Heart left ventricle (tissue), 13 donors: ENCODE measurements around the gene PLEKHM3.

Source experiments
- POLR2A ChIP-seq, 2 donors: fragments of 450-650 bp; IDR thresholded peaks; one replicate each; pipeline ENCODE4 v1.6.1; 2017; ENCODE audit warnings: antibody characterized with exemption in 2 of 2, mild to moderate bottlenecking in 2 of 2, moderate library complexity in 2 of 2
- TF ChIP-seq, protein P1 (sequence below), 12 donors: fragments of 200-600 bp; sonication (generic) in 4 of 12; IDR thresholded peaks; one replicate each; pipeline versions ENCODE4 v1.5.0 to v1.8.0; 2018 to 2022; ENCODE audit warnings: antibody characterized with exemption in 12 of 12, mild to moderate bottlenecking in 5 of 12
- donor health status: ischemic (EF 13 %, LVEDD 7.1; RV severe dilation, severe dysfunction).
- donor health status: DM: no; HTN: yes; CAD: no.
- donor health status: DM: no; HTN: no; CAD: no.
- donor health status: ischemic (EF 25% LVEDD 6.9; RV normal size, moderate dysfunction).
- donor health status: ischemic (EF 25% LVEDD 5.7; RV mildly dilated, moderate dysfunction).
- donor health status: ischemic (EF 35%, LVEDD 5.7; RV mildly dilated, moderate dysfunction).
- donor health status: nonischemic (EF 11% LVEDD 7.7; RV severe dilation, severe dysfunction).
- donor health status: DM: yes; HTN: yes; CAD: no.
- donor health status: PGD.
- donor health status: ischemic (EF 29% LVEDD 5.4; RV normal size, mild dysfunction).
- donor health status: nonischemic (EF 23%, LVEDD 6.1; RV moderate dilation, normal function).

DNA sequence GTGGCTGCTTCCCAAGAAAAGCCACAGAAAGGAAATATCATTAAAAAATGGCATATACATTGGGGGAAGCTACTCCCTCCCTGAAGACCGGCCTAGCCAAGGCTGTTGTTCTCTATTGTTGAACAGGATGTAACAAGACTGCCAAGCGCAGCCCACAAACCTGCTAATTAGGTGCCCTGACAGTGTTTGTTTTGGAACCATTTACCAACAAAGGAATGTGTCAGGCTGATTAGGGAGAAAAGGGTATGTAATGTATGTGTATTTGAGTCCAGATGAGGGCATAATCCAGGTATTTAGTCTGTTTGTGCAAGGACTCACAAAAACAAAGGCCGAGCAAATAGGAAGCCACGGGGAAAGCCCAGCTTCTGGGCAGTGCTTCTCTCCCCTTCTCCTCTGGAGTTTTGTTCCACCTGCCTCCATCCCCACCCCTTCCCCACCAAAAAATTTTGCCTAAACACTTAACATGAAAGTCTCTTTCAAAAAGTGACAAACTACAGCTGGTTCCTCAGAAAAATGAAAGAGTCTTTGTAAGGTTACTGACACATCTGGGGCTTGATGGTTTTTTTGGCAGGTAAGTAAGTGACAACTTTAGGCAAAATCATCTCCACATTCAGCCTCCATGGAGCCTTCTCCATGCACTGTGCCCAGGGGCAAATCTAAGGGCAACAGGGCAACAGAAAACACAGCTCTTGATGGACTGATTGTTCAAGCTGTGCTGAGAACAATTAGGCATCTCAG, 177.4 kb downstream of the PLEKHM3 start:
- TF ChIP-seq, protein P1, sequence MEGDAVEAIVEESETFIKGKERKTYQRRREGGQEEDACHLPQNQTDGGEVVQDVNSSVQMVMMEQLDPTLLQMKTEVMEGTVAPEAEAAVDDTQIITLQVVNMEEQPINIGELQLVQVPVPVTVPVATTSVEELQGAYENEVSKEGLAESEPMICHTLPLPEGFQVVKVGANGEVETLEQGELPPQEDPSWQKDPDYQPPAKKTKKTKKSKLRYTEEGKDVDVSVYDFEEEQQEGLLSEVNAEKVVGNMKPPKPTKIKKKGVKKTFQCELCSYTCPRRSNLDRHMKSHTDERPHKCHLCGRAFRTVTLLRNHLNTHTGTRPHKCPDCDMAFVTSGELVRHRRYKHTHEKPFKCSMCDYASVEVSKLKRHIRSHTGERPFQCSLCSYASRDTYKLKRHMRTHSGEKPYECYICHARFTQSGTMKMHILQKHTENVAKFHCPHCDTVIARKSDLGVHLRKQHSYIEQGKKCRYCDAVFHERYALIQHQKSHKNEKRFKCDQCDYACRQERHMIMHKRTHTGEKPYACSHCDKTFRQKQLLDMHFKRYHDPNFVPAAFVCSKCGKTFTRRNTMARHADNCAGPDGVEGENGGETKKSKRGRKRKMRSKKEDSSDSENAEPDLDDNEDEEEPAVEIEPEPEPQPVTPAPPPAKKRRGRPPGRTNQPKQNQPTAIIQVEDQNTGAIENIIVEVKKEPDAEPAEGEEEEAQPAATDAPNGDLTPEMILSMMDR (IDR thresholded peaks at IDR 0.05): no peak
- TF ChIP-seq POLR2A (IDR thresholded peaks at IDR 0.05): no peak
